NOMO-1 treated with DMSO at 0.1 percent for 48 hours (cell line): Measurements from ENCODE around the gene OSBP2.
A peak's percentile ranks its signal among the peaks of the same experiment; 100 is the strongest.

Experiments
- DNase-seq: peaks from one replicate; lab custom pipeline; 2025; ENCODE audit not compliant: unreplicated experiment; lab: John Stamatoyannopoulos, UW

Gene OSBP2, protein sequence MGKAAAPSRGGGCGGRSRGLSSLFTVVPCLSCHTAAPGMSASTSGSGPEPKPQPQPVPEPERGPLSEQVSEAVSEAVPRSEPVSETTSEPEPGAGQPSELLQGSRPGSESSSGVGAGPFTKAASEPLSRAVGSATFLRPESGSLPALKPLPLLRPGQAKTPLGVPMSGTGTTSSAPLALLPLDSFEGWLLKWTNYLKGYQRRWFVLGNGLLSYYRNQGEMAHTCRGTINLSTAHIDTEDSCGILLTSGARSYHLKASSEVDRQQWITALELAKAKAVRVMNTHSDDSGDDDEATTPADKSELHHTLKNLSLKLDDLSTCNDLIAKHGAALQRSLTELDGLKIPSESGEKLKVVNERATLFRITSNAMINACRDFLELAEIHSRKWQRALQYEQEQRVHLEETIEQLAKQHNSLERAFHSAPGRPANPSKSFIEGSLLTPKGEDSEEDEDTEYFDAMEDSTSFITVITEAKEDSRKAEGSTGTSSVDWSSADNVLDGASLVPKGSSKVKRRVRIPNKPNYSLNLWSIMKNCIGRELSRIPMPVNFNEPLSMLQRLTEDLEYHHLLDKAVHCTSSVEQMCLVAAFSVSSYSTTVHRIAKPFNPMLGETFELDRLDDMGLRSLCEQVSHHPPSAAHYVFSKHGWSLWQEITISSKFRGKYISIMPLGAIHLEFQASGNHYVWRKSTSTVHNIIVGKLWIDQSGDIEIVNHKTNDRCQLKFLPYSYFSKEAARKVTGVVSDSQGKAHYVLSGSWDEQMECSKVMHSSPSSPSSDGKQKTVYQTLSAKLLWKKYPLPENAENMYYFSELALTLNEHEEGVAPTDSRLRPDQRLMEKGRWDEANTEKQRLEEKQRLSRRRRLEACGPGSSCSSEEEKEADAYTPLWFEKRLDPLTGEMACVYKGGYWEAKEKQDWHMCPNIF

GRCh38 chr22:30694640-30695350 lies at the start of gene OSBP2:
Gene OSBP2, plus strand, starts transcription at chr22:30694874. Its CDS starts 36 bp downstream, at chr22:30694910.
- no peak for DNase-seq

DNA sequence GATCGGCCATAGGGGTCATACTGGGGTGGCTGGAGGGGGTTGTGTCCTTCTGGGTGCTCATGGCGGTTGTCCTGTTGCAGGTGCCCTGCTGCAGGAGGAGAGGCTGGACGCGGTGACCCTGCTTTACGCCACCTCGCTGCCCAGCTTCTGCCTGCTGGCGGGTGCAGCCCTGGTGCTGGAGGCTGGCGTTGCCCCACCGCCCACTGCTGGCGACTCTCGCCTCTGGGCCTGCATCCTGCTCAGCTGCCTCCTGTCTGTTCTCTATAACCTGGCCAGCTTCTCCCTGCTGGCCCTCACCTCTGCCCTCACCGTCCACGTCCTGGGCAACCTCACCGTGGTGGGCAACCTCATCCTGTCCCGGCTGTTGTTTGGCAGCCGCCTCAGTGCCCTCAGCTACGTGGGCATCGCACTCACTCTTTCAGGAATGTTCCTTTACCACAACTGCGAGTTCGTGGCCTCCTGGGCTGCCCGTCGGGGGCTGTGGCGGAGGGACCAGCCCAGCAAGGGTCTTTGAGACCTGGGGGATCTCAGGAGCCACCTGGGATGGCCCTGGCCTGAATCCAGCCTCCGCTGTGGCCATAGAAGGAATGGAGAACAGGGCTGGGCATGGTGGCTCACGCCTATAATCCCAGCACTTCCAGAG lies 48.0 kb upstream of the OSBP2 start:
- no peak for DNase-seq

GRCh38 chr22:30647536-30647935 lies 47.1 kb upstream of the OSBP2 start:
- DNase-seq = no peak

DNA sequence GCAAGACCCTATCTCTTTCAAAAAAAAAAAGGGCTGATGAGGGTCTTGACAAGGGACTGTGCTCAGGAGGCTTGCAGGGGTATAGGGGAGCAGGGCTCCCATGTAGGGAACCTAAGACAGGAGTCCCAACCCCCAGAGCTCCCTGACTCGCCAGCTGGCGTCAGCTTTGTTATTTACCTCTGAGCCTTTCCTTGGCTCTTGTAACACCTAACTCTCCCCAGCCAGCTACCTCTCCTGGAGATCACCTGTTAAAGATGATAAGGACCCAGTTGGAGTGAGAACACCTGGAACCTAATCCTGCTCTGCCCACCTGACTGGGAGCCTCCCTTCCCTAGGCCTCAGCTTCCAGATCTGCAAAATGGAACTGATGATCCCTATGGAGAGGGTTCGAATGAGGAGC lies 45.8 kb upstream of the OSBP2 start:
- no peak for DNase-seq

DNA sequence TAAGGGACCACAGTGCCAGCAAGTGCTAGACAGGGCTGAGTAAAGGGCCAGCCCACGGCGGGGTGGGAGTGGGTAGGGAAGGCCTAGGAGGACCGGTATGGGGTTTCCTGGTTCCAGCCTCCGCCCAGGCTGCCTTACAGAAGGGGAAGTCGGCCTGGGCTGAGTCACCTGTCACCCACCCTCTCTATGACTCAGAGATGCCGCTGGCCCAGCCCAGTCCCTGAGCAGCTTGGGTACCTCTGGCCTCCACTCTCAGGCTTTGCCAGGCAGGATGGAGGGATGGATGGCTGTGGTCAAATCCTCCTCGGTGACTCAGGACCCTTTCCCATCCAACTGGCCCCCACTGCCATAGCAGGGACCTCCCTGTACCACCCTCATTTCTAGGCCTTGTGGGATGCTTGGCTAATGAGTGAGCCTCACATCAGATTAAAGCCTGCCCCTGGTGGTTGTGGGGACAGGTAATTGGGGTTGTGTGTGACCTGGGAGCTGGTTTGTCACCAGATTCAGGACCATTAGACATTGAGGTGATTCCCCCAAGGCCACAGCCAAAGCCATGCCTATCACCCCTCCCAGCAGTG lies 45.2 kb upstream of the OSBP2 start:
- peak; percentile 88 for DNase-seq

DNA sequence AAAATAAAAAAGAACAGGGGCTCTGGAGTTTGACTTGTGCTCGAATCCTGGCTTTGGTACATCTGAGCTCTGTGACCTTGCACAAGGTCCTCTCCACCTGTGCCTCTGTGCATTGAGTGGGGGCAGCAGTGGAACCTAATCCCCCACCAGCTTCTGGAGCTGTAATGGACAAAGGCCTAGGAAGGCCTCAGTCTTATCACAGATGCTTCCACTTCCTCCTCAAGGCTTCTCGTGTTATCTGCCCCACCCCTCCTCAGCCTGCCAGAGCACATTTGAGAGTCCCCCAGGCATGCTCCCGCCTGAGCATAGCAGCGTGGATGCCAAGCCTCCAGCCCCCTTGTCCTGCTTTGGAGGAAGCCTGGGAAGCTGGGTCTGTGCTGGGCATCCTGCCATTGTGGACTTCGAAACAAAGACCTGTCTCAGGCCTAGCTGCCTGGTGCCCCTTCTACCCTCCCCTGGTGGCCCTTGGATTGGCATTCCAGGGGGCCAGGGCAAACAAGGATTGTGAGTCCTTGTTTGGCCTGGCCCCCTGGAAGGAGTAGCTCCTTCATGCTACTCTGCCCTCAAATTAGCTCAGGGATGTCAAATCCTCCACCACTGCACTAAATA lies 44.1 kb upstream of the OSBP2 start:
- no peak for DNase-seq

DNA sequence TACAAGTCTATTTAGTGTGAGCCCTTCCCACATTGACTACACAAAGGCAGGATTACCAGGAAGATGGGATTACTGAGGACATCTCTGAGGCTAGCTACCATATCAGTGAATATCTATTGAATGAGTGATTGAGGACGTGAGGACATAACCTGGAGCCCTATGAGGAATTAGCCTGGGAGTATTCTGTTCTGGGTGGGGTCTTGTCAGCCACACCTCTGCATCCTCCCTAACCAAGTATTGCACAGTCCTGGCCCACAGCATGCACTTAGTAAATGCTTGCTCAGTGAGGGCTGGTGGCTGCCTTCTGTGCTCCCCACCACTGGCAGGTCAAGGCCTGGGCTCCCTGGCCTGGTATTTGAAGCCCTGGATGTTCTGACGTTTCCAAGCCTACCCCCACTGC lies 41.8 kb upstream of the OSBP2 start:
- DNase-seq = no peak

DNA sequence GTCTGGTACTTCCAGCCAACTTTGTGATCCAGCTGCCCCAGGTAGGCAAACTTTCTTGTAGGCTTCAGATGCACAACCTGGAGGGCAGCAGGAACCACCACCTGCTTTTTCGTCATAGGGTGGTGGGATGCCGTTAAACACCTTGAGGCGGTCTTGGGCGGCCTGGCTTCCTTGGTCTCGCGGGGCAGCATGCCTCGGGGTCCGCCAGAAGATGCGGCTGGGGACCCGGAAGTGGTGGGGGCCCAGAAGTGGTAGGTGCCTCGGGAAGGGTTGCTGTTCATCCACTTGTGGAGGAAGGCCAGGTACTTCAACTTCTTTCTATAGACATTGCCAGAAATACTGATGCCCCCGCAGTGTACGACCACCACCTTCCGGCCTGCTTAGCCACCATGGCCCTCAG lies 40.3 kb upstream of the OSBP2 start:
- DNase-seq = no peak

DNA sequence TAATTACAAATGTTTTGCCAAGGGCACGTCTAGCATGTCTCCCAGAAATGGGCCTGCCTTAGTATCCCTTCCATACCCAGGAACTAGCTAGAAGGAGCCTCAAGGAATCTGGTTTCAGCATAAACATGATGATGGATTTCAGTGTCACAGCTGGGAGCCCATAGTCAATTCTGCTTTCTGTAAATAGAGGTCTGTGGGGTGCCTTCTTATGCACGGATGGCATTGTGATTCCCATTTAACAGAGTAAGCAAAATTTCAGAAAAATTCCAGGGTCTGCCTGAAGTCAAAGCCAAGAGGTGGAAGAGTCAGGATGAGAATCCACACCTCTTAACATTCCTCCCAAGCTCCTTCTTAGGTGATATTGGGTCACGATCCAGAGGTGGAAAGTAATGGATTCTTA lies 39.1 kb upstream of the OSBP2 start:
- no peak for DNase-seq

- no peak for DNase-seq
Measured at GRCh38 chr22:30662040-30662439, 32.6 kb upstream of the OSBP2 start.

GRCh38 chr22:30664798-30665197 lies 29.9 kb upstream of the OSBP2 start:
- DNase-seq = no peak

GRCh38 chr22:30665266-30665665 lies 29.4 kb upstream of the OSBP2 start:
- no peak for DNase-seq

DNA sequence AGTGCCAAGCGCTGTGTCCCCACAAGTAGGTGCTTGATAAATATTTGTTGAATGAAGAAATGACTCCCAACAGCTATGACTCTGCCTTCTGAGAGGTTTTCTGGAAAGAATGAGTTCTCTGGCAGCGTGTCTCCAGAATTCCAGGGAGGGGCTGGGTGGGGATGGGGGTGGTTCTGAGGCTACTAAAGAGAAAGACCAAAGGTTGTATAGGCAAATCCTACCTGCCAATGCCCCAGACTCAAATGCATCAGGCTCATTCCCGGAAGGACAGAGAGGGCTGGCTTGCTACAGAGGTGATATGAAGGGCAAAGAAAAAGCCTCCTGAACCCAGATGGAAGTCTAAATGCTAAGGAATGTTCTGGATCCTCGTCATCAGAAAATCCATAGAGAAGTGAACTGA lies 28.9 kb upstream of the OSBP2 start:
- no peak for DNase-seq

DNA sequence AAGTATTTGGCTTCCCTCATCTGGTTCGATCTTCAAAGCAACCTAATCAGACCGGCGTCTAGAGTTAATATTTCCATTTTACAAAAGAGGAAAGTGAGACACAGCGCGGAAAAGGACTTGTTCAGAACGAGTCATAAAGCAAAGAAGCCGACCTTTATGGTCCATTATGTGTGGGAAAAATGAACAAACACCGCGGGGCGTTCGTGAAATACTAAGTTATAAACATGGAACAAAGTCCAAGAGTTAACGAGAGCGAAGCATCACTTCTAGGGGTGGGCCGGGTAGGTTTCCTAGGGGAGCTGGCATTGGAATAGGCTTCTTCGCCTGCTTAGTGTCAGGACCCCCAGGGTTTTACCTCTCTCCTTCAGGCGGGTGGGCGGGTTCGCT lies 27.6 kb upstream of the OSBP2 start:
- DNase-seq = peak; percentile 30

DNA sequence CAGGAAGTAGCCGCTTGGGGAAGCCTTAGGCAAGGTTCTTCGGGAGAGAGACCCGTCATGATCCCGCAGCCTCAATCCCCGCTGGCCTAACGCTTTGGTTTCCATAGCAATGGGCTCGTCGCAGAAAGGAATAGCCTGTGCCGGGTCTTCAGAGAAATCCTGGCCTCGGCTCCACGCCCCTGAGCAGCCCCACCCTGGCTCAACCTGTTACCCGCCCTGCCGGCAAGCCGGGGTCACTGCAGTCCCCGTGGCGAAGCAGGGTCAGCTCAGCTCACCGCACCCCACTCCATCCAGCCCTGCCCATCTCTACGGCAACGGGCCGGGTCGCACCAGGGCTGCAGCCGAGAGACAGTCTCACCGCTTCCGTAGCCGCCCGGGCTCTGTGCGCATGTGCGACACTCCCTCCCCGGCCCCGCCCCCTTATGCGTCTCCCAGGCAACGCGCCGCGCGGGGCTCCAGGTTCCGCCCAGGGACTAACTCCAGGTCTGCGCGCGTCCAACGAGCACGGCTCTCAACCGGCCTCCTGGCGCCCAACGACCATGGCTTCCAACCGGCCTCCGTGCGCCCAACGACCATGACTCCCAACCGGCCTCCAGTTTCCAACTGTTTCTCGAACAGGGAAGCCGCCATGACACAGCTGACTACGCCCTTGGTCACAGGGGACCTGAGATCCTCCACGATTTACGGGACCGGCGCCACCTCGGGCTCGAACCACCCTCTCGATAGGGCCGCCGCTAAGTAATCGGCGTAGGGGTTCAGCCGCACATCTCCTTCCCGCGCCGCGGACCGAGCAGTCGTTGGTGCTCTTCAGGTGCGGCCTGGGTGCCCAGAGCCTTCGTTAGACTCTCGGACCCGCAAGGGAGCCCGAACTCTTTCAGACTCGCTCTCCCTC lies 26.9 kb upstream of the OSBP2 start, which contains the start of gene DUSP18:
DUSP18 (minus strand) TSS at position 382 of the 892 bp plus-strand sequence. CDS start 3,872 bp downstream, outside the sequence.
- DNase-seq = peak; percentile 75

DNA sequence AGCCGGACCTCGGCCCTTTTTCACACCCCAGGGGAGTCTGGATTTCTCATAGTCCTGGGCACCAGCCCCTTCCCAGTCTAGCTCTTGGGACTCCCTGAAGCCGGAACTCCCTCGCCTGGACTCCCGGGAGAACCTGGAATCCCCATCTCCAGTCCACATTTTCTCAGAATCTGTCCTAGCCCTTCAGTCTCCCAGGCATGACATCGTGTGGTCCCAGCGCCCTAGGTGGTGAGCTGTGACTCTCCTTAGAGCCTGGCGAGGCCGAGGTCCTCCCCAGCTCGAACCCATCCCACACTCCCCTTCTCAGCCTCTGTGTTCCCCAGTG lies 26.3 kb upstream of the OSBP2 start:
- DNase-seq = no peak

DNA sequence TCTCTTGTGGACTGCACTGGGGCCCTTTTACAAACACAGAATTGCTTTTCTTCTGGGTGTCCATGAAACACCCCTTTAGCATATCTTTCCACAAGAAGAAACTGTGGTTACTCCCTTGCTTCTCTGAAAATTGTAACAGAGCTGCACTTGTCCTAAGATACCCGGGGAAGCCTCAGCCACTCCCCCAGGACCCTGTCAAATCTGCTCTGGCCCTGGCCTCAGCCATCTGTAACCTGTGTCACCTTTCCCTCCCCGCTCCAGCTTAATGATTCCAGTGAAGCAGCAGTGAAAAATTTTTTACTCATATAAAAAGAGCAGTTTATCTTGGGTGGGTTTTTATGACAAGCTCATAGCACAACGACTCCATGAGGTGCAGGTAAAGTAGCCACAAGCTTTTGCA lies 23.6 kb upstream of the OSBP2 start:
- DNase-seq = no peak

GRCh38 chr22:30673136-30673535 lies 21.5 kb upstream of the OSBP2 start:
- DNase-seq = no peak

GRCh38 chr22:30674482-30674881 lies 20.2 kb upstream of the OSBP2 start:
- DNase-seq = no peak
